Measurements from ENCODE around the gene SUFU. TPM values are rescaled to one million over a fixed set of nuclear protein-coding genes. Genes with fewer than 3 reads are reported as not detected.

SUFU gene
- total RNA-seq, 1 donor = 3.3 TPM

DNA sequence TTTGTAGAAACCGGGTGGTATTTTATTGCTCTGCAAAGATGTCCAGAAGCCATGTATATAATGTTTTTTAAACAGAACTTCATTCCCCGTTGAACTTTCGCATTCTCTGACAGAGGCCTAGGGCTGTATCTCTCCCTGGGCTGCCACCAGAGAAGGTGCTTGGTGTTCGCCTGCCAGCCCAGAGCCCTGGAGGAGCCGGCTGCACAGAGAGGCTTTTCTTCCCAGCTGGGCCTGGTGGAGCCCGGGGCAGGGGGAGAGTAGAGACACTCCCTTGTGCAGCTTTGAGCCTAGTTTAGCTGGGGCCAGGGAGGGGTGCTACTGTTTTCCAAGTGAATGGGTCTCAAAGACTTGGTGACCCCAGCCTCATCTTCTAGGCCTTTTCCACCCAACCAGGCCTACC, 126.9 kb downstream of the SUFU start:
- DNase-seq (ENCODE audit: low read depth) = no peak
- no peak overlapping the region for H3K4me3 ChIP-seq (ENCODE audit: low read depth, low read length)
- TF ChIP-seq, protein P1, sequence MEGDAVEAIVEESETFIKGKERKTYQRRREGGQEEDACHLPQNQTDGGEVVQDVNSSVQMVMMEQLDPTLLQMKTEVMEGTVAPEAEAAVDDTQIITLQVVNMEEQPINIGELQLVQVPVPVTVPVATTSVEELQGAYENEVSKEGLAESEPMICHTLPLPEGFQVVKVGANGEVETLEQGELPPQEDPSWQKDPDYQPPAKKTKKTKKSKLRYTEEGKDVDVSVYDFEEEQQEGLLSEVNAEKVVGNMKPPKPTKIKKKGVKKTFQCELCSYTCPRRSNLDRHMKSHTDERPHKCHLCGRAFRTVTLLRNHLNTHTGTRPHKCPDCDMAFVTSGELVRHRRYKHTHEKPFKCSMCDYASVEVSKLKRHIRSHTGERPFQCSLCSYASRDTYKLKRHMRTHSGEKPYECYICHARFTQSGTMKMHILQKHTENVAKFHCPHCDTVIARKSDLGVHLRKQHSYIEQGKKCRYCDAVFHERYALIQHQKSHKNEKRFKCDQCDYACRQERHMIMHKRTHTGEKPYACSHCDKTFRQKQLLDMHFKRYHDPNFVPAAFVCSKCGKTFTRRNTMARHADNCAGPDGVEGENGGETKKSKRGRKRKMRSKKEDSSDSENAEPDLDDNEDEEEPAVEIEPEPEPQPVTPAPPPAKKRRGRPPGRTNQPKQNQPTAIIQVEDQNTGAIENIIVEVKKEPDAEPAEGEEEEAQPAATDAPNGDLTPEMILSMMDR (IDR thresholded peaks at IDR 0.05; ENCODE audit: insufficient read depth, low read length) = no peak

DNA sequence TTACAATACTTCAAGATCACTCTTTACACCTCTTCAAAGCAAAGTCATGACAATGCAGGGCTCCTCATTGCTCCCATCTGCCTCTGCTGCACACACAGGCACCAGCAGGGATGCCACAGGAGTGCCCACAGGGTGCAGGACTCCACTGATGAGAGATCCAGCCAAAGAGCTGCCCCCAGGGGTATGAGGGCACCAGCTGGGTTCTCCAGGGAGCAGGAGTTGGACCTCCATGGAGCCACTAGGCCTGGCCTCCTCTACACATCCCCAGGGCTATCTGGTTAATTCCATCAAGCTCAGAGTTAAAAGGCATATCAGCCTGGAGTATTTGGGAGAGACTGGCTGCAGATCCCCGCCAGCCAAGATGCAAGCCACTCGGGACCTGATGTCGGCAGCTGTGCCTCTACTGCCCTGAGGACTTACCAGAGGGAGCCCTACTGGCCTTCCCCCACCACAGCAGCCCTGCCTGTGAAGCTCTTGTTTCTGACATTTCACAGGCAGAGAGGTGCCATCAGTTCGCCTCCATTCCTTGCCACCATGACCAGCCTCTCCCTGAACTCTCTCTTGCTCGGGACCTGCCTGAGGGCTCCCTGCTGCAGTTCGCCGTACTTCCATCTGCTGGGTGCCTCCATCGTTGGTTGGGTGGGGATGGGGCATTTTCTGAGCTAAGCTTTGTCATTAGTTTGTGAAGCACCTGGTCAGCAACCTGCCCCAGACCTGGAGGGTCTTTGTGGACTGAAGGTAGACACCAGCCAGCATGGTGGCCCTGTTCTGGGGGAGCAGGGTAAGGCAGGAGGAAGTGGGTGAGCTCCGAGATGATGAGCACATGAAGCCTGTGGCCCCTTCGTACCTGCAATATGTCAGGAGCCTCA, 128.0 kb downstream of the SUFU start:
- H3K4me3 ChIP-seq (ENCODE audit: low read depth, low read length) = no peak overlapping the region
- DNase-seq (ENCODE audit: low read depth) = no peak
- TF ChIP-seq, protein P1 (IDR thresholded peaks at IDR 0.05; ENCODE audit: insufficient read depth, low read length) = no peak

DNA sequence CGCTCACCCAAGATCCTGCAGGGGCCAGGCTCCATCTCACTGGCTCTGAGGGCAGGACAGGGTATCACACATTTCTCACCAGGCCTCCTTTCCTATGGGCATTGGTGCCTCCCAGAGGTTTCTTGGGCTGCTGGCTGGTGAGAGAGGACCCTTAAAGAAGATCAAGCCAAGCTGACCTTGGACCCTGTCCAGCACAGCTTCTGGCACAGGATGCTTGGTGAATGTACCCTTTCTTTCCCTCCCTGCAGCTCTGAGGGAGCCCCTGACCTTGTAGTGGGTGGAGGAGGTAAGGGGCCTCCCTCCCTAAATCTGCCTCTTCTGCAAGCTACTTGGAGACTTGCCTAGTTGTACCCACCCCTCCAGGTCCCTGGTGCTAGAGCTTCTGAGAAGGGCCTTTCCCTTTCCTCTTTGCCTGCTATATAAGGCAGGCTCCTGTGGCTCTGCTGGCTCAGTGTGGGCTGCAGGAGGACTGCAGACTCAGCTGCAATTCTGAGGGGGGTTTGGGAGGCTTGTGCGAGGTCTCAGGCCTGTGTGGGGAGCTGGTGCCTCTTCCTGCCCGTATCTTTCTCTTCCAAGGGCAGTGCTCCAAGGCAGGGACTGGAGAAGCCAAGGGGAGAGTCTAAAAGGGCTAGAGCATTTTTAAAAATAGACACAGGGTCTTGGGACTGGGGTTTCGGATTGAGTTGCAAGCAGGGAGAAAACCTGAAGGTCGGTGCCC, 128.8 kb downstream of the SUFU start:
- DNase-seq (ENCODE audit: low read depth) = peak; percentile 82
- TF ChIP-seq, protein P1 (IDR thresholded peaks at IDR 0.05; ENCODE audit: insufficient read depth, low read length) = no peak
- peak overlapping the region; percentile 1 for H3K4me3 ChIP-seq (ENCODE audit: low read depth, low read length)

DNA sequence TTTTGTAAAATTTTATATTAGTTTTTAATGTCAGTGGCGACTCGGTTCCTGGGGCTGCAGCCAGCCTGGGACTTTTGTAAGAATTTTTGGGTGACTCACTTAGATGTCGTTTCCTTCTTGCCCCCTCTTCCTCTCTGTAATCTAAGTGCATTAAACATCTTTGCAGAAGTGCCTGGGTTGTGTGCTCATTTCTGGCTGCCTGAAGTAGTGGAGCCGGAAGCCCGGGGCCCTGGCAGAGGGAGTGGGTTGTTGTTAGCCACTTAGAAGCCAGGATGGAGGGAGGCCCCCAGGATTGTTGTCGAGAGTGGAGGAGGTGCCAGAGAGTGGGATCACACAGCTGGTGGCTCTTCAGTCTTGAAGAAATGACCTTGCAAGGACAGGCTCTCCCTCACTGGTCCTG, 129.5 kb downstream of the SUFU start:
- TF ChIP-seq, protein P1 (IDR thresholded peaks at IDR 0.05; ENCODE audit: insufficient read depth, low read length) = no peak
- H3K4me3 ChIP-seq (ENCODE audit: low read depth, low read length) = no peak overlapping the region
- peak; percentile 77 for DNase-seq (ENCODE audit: low read depth)

DNA sequence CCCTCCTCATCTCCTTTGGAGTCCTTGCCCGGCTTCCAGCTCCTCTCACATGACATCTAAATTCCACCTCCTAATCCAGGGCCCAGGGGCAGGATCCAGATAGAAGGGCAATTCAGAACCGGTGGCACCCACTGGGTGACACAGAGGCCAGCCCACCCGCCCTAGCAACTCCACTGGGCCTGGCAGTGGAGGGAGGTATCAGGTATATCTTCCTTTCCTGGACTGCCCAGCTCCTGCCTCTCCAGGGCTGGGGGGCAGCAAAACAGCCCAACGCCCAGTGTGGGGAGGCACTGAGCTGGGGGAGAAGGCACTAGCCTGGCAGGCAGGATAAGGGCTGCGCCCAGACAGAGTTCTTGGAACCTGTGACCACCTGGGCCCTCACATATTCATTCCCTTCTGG, 130.1 kb downstream of the SUFU start:
- no peak for DNase-seq (ENCODE audit: low read depth)
- H3K4me3 ChIP-seq (ENCODE audit: low read depth, low read length) = no peak overlapping the region
- TF ChIP-seq, protein P1 (IDR thresholded peaks at IDR 0.05; ENCODE audit: insufficient read depth, low read length) = no peak

DNA sequence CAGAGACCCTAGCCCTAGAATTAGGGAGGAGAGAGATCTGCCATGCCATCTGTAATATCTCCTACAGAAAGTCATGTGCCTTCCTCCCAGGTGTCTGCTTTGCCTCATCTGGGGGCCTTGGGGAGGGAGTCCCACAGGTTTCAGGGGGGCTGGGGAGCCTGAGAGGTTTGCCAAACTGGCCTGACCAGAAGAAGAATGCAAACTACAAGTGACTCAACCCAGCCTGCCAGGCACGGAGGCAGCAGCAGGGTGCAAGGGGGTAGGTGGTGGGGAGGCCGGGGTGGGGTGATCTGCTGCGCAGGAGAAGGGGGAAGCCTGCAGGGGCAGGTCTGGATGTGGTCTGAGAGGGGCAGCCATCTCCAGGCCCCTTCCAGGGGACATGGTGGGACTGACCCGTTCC, 130.9 kb downstream of the SUFU start:
- TF ChIP-seq, protein P1 (IDR thresholded peaks at IDR 0.05; ENCODE audit: insufficient read depth, low read length) = no peak
- no peak for DNase-seq (ENCODE audit: low read depth)
- H3K4me3 ChIP-seq (ENCODE audit: low read depth, low read length) = no peak overlapping the region

Data from fibroblast of the aortic adventitia (primary cell).